Body of pancreas (tissue), 4 donors: Measurements from ENCODE around the gene ATP11A. TPM values are rescaled to one million over a fixed set of nuclear protein-coding genes. Genes with fewer than 3 reads are reported as not detected.

ENCODE experiments used
- ATAC-seq: fragments of 150-250 bp; one replicate; pipeline ENCODE4 v1.9.1; 2016
- DNase-seq, 4 donors: peaks; one replicate each; pipeline ENCODE4 v3.0.0-alpha.2; 2019
- H3K27ac ChIP-seq, 4 donors: fragments of 200-600 bp; sonication (generic); 1 replicate in 3 of 4; 2 replicates in 1 of 4; pipeline versions ENCODE4 v1.5.1 to v1.6.1; 2016 to 2019; ENCODE audit warnings: mild to moderate bottlenecking in 1 of 4, mixed read lengths in 1 of 4, moderate library complexity in 1 of 4
- H3K27me3 ChIP-seq, 2 donors: fragments of 200-600 bp; sonication (generic); one replicate each; pipeline ENCODE4 v1.6.0; 2016; ENCODE audit warnings: mild to moderate bottlenecking in 1 of 2
- H3K36me3 ChIP-seq, 2 donors: fragments of 200-600 bp; sonication (generic); replicated peaks in 1 of 2; 2 replicates each; pipeline ENCODE4 v1.5.1; 2016; ENCODE audit warnings: low read depth in 2 of 2; ENCODE audit not compliant: insufficient read depth in 1 of 2
- H3K4me1 ChIP-seq: fragments of 200-600 bp; sonication (generic); one replicate; pipeline ENCODE4 v1.6.0; 2016
- H3K4me3 ChIP-seq, 2 donors: fragments of 200-600 bp; sonication (generic); 1 replicate in 1 of 2; 2 replicates in 1 of 2; pipeline ENCODE4 v1.5.1; 2016 to 2019
- H3K9me3 ChIP-seq, 3 donors: fragments of 200-600 bp; sonication (generic); 1 replicate in 2 of 3; 2 replicates in 1 of 3; pipeline ENCODE4 v1.5.1; 2016
- POLR2A ChIP-seq, 3 donors: fragments of 450-650 bp; IDR thresholded peaks; one replicate each; pipeline ENCODE4 v1.6.1; 2016; ENCODE audit warnings: antibody characterized with exemption in 3 of 3, mild to moderate bottlenecking in 2 of 3
- whole genome bisulfite sequencing, 2 donors: methylation state at CpG; one replicate each; pipeline ENCODE4 v1.1.5; 2017; 5-methylcytosine and 5-hydroxymethylcytosine counted together
- intact Hi-C: fragments of 100-400 bp; cut with DNase I; formaldehyde crosslinking; loops from one replicate; pipeline ENCODE4 v1.15.1; 2023
- total RNA-seq, 2 donors: library from RNA; depleted of rRNA; stranded (reverse); fragments of >200 nt; gene quantifications; one replicate each; pipeline ENCODE4 v1.1.0, GENCODE V29; 2016
- TF ChIP-seq, protein P1 (sequence below), 7 experiments: fragments of 450-650 bp in 4 of 7; fragments of 200-600 bp in 3 of 7; sonication (generic) in 3 of 7; IDR thresholded peaks; one replicate each; pipeline ENCODE4 v1.5.1; 2016 to 2019; ENCODE audit warnings: antibody characterized with exemption in 7 of 7

Gene ATP11A
- total RNA-seq, 2 donors from 2014 or later, result 24.1 to 33.9 TPM

DNA sequence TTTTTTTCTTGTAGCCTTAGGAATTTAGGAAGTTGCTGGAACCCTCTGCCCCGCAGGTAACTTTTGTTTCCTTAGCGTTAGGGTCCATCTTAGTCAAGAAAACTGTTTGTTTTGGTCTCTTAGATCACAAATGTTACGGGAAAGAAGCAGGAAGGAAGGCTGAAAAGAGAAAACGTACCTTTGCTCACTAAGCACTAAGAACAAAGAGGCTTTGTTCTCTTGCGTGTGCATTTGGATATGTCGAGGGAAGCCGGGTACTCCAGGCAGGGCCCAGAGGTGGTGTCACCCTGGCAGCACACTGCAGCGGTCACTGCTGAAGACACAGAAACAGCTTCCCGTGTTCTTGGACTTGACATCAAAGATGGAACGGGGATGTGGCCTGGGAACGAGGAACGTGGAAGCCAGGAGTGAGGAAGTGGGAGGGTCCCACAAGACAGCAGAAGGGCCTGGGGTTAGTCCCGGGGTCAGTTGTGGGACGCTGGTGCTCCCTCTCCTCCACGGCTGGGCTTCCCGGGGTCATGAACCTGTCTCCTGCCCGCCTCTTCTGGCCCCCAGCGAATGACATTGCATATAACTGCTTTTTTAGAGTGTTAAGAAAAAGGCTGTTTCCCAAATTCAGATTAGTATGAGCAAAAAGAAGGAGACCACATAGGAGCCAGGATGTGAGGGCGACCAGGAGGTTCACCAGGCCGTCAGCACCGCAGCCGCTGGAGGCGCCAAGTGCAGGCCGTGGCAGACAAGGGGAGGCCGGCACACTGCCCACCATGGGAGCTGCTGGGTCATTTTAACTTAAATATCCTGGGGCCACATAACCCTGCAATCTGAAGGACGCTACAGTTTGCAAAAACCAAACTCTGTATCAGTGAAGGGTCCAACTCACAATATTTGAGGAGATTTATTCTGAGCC, 31.6 kb downstream of the ATP11A start:
- Histone ChIP-seq H3K4me1 (peaks cover 57% of the 10 kb centered on the region), H3K4me3 (no peak overlapping the region), H3K36me3 (no peaks in the 10 kb centered on the region), H3K27ac (peak overlapping the region; percentile 77 to 93 (median 87)), H3K27me3 (no peaks in the 10 kb centered on the region), H3K9me3 (no peaks in the 10 kb centered on the region)
- peak in 3 of 4 donors; percentile 30 to 42 (median 32) for DNase-seq
- peak; percentile 34 for ATAC-seq
- intact Hi-C loops, result no loop called here
- 69 to 78% methylated on average over 26 of the region's 26 CpGs for WGBS, 2 donors
- TF ChIP-seq, protein P1, sequence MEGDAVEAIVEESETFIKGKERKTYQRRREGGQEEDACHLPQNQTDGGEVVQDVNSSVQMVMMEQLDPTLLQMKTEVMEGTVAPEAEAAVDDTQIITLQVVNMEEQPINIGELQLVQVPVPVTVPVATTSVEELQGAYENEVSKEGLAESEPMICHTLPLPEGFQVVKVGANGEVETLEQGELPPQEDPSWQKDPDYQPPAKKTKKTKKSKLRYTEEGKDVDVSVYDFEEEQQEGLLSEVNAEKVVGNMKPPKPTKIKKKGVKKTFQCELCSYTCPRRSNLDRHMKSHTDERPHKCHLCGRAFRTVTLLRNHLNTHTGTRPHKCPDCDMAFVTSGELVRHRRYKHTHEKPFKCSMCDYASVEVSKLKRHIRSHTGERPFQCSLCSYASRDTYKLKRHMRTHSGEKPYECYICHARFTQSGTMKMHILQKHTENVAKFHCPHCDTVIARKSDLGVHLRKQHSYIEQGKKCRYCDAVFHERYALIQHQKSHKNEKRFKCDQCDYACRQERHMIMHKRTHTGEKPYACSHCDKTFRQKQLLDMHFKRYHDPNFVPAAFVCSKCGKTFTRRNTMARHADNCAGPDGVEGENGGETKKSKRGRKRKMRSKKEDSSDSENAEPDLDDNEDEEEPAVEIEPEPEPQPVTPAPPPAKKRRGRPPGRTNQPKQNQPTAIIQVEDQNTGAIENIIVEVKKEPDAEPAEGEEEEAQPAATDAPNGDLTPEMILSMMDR (IDR thresholded peaks at IDR 0.05), result no peak
- peak in 1 of 3 donors; percentile 16 for TF ChIP-seq POLR2A (IDR thresholded peaks at IDR 0.05)

DNA sequence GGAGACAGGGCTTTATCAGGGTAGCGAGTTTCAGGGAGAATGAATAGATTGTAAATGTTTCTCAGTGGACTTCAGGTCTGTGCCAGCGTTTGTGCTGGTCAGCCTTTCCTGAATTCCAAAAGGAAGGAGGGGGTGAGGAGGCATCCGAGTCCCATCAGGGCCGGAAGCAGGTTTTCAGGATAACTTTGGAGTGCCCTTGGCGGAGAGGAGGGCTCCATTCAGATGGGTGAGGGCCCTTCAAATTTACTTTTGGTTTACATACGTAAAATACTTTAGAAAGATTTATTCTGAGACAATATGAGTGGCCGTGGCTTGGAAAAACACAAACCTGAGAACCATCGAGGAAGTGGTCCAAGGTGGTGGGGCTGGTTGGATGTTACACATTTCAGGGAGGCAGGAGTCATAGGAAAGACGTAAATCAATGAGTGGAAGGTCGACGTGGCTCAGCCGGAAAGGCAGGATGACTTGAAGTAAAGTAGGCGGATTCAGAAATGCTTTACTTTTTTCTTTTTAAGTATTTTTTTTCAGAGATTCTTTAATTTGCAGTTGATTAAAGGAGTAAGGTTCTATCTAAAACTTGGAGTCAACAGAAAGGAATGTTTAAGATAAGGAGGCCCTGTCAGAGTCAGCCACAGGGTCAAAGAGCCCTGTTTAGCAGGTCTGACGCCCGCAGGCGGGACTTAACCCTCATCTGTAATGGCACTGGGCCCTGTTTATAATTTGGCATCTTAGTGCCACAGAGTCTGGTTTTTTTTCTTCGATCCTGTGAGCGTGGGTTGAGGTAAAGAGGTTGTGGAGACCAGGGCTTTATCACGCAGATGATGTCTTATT, 32.8 kb downstream of the ATP11A start:
- TF ChIP-seq POLR2A (IDR thresholded peaks at IDR 0.05), result peak in 1 of 3 donors; percentile 33
- TF ChIP-seq, protein P1 (IDR thresholded peaks at IDR 0.05), result no peak
- H3K27me3 ChIP-seq, result no peaks in the 10 kb centered on the region
- H3K36me3 ChIP-seq, result no peaks in the 10 kb centered on the region
- peak overlapping the region; percentile 77 to 93 (median 87) for H3K27ac ChIP-seq
- intact Hi-C loops, result no loop called here
- peak; percentile 75 to 86 (median 84) for DNase-seq
- 32 to 34% methylated on average over 19 of the region's 19 CpGs for WGBS, 2 donors
- peaks cover 69% of the 10 kb centered on the region for H3K4me1 ChIP-seq
- ATAC-seq, result peak; percentile 85
- no peaks in the 10 kb centered on the region for H3K9me3 ChIP-seq
- H3K4me3 ChIP-seq, result no peak overlapping the region

DNA sequence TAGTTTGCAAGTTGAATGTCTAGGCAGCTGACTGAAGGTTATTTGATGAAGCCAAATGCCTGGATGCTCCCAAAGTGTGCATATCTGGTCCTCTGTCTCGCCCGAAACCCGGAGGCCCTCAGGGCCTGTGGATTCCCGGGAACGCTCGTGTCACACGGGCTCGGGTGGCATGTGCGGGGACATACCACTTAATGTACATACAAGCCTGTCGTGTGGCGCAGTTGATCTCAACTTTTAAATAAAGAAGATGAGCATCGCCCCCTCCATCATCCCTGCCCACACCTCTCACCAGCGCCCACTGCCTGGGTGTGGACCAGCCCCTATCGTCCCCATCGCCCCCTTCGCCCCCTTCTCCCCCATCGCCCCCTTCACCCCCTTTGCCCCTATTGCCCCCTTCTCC, 33.9 kb downstream of the ATP11A start:
- TF ChIP-seq, protein P1 (IDR thresholded peaks at IDR 0.05), result no peak
- TF ChIP-seq POLR2A (IDR thresholded peaks at IDR 0.05), result no peak
- Histone ChIP-seq H3K4me3 (no peak overlapping the region), H3K27ac (peak overlapping the region in 3 of 4 donors; percentile 87 to 93 (median 87)), H3K36me3 (no peaks in the 10 kb centered on the region), H3K4me1 (peaks cover 74% of the 10 kb centered on the region), H3K27me3 (no peaks in the 10 kb centered on the region), H3K9me3 (no peaks in the 10 kb centered on the region)
- ATAC-seq, result no peak
- no peak for DNase-seq
- intact Hi-C loops, result no loop called here
- 93 to 94% methylated on average over 17 of the region's 17 CpGs for WGBS, 2 donors

DNA sequence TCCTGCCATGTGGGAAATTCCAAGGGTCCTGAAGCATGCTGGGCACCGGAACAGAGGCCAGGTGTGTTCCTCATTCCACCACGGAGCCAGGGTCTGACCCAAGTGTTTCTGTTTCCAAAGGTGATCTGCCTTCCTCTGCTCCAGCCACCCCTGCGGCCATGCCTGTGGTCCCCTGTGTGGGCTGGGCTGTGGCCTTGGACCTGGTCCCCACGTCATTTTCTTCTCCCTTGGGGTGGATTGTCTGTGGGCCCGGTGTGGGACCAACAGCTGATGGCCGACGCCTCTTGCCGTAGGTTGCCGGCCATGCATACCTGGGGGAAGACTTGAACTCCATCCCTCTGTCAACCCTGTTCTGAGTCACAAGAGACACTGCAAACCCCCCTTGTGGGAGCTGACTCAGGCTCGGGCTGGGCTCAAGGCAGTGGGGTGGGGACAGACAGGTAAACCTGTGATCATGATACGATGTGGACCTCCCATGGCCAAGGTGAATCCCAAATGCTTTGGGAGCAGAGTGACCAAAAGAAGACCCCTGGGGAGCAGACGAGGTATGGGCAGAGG, 35.0 kb downstream of the ATP11A start:
- Histone ChIP-seq H3K4me1 (peaks cover 74% of the 10 kb centered on the region), H3K27me3 (no peaks in the 10 kb centered on the region), H3K9me3 (no peaks in the 10 kb centered on the region), H3K27ac (peak overlapping the region in 3 of 4 donors; percentile 6 to 54 (median 30)), H3K4me3 (no peak overlapping the region), H3K36me3 (no peaks in the 10 kb centered on the region)
- WGBS, 2 donors, result 84 to 86% methylated on average over 11 to 12 of the region's 12 CpGs
- TF ChIP-seq POLR2A (IDR thresholded peaks at IDR 0.05), result no peak
- TF ChIP-seq, protein P1 (IDR thresholded peaks at IDR 0.05), result no peak
- ATAC-seq (no peak), DNase-seq (no peak)
- intact Hi-C loops, result no loop called here
